Keratinocyte (primary cell): ENCODE measurements around the gene C10orf67. TPM values are rescaled to one million over a fixed set of nuclear protein-coding genes. Genes with fewer than 3 reads are reported as not detected.
"Not testable (repeated sequence)": the region's sequence is repeated elsewhere in the genome, so short reads cannot be mapped to it uniquely, and the experiment has no call there.

Experiments used
- DNase-seq: peaks from one replicate; pipeline ENCODE4 v3.0.0-alpha.2; 2011; ENCODE audit warnings: low read depth, missing footprints, low spot score
- FAIRE-seq: peaks from 2 replicates; lab custom pipeline; 2011; peaks lifted over from hg19 to GRCh38; lab: Jason Lieb, UNC
- H2AFZ ChIP-seq: 2 replicates; pipeline ENCODE4 v1.6.0; 2012; ENCODE audit warnings: low read length, control low read depth, inconsistent platforms; ENCODE audit not compliant: control insufficient read depth
- H3K27ac ChIP-seq: 2 replicates; pipeline ENCODE4 v1.5.1; 2011; ENCODE audit warnings: low read length; ENCODE audit not compliant: control insufficient read depth, insufficient read depth
- H3K27me3 ChIP-seq: 3 replicates; pipeline ENCODE4 v1.6.0; 2011; ENCODE audit warnings: low read length; ENCODE audit not compliant: control insufficient read depth, insufficient read depth; ENCODE audit errors: extremely low read depth
- H3K36me3 ChIP-seq, 2 experiments: 2 replicates in 1 of 2; 3 replicates in 1 of 2; pipeline ENCODE4 v1.5.1; 2011; ENCODE audit warnings: low read length in 2 of 2, mild to moderate bottlenecking in 1 of 2; ENCODE audit not compliant: control insufficient read depth in 2 of 2, insufficient read depth in 2 of 2; ENCODE audit errors: extremely low read depth in 1 of 2
- H3K4me1 ChIP-seq: 3 replicates; pipeline ENCODE4 v1.5.1; 2011; ENCODE audit warnings: low read length; ENCODE audit not compliant: control insufficient read depth, insufficient read depth; ENCODE audit errors: extremely low read depth
- H3K4me2 ChIP-seq: 3 replicates; pipeline ENCODE4 v1.6.0; 2011; ENCODE audit warnings: low read depth, low read length; ENCODE audit not compliant: control insufficient read depth, insufficient read depth; ENCODE audit errors: extremely low read depth
- H3K4me3 ChIP-seq, 3 experiments: fragments of 200-600 bp in 1 of 3; sonication (generic) in 1 of 3; 2 replicates in 2 of 3; 3 replicates in 1 of 3; pipeline ENCODE4 v1.5.1; 2011 to 2016; ENCODE audit warnings: low read length in 3 of 3, mild to moderate bottlenecking in 3 of 3, control low read depth in 2 of 3, inconsistent platforms in 1 of 3, low read depth in 1 of 3, mixed read lengths in 1 of 3, mixed run types in 1 of 3, moderate library complexity in 1 of 3; ENCODE audit not compliant: control insufficient read depth in 2 of 3, insufficient read depth in 2 of 3; ENCODE audit errors: extremely low read depth in 1 of 3
- H3K79me2 ChIP-seq: 2 replicates; pipeline ENCODE4 v1.6.0; 2012; ENCODE audit warnings: low read length; ENCODE audit not compliant: control insufficient read depth, insufficient read depth
- H3K9ac ChIP-seq: 3 replicates; pipeline ENCODE4 v1.6.0; 2011; ENCODE audit warnings: low read length; ENCODE audit not compliant: control insufficient read depth, insufficient read depth; ENCODE audit errors: extremely low read depth
- H3K9me1 ChIP-seq: 3 replicates; pipeline ENCODE4 v1.6.0; 2011; ENCODE audit warnings: low read length; ENCODE audit not compliant: control insufficient read depth, insufficient read depth; ENCODE audit errors: extremely low read depth
- H3K9me3 ChIP-seq: 2 replicates; pipeline ENCODE4 v1.5.1; 2012; ENCODE audit warnings: low read depth, low read length; ENCODE audit not compliant: control insufficient read depth
- H4K20me1 ChIP-seq: 3 replicates; pipeline ENCODE4 v1.6.0; 2011; ENCODE audit warnings: low read length; ENCODE audit not compliant: control insufficient read depth, insufficient read depth; ENCODE audit errors: extremely low read depth
- CTCF ChIP-seq, 3 experiments: IDR thresholded peaks in 1 of 3; conservative IDR thresholded peaks in 1 of 3; optimal IDR thresholded peaks in 1 of 3; 2 replicates in 2 of 3; 3 replicates in 1 of 3; pipeline versions ENCODE3 to v1.5.1; 2011; ENCODE audit warnings: low read length in 3 of 3, mild to moderate bottlenecking in 3 of 3, moderate library complexity in 2 of 3, control low read depth in 1 of 3, inconsistent platforms in 1 of 3; ENCODE audit not compliant: insufficient read depth in 2 of 3; ENCODE audit errors: extremely low read depth in 1 of 3
- EZH2 ChIP-seq: IDR thresholded peaks from one replicate; pipeline ENCODE4 v1.6.1; 2012; ENCODE audit warnings: inconsistent platforms, mild to moderate bottlenecking, low read length, moderate library complexity
- dilution Hi-C: fragments of 300-500 bp; cut with MboI; formaldehyde crosslinking; loops from one replicate; pipeline ENCODE4 v1.7.0; 2020; ENCODE audit warnings: low sequenced_read_pairs; ENCODE audit not compliant: extremely low pct_ligation_motif_present
- polyA plus RNA-seq, 5 experiments: library from polyadenylated mRNA; depleted of rRNA in 3 of 5; stranded (reverse) in 3 of 5; stranded (forward) in 1 of 5; unstranded in 1 of 5; fragments of >200 nt; gene quantifications; 1 replicate in 1 of 5; 2 replicates in 3 of 5; 3 replicates in 1 of 5; pipeline versions ENCODE4 v1.2.1 to v1.2.3, GENCODE V29; 2011 to 2012; ENCODE audit warnings: missing spikeins in 2 of 5, low read depth in 1 of 5, low replicate concordance in 1 of 5

The C10orf67 gene
- polyA plus RNA-seq, 1 donor (not counting 4 experiments of a cell fraction or from before 2014, with no cell fraction given) = 0.26 TPM

GRCh38 chr10:23390809-23391208, 46.2 kb upstream of the C10orf67 start:
- H3K9ac ChIP-seq = no peak overlapping the region
- no peaks in the 10 kb centered on the region for H3K79me2 ChIP-seq
- H4K20me1 ChIP-seq = no peaks in the 10 kb centered on the region
- no peaks in the 10 kb centered on the region for H3K27me3 ChIP-seq
- H3K4me1 ChIP-seq = no peaks in the 10 kb centered on the region
- H3K9me1 ChIP-seq = no peaks in the 10 kb centered on the region
- FAIRE-seq (no peak), DNase-seq (no peak)
- no peaks in the 10 kb centered on the region for H3K9me3 ChIP-seq
- no peak overlapping the region for H3K4me2 ChIP-seq
- no peak overlapping the region for H2AFZ ChIP-seq
- dilution Hi-C loops = no loop called here
- no peak overlapping the region for H3K27ac ChIP-seq
- no peak overlapping the region for H3K4me3 ChIP-seq
- TF ChIP-seq CTCF (optimal IDR thresholded peaks at IDR 0.05 in 1 of 3, IDR thresholded peaks at IDR 0.05 in 1 of 3, conservative IDR thresholded peaks at IDR 0.05 in 1 of 3; ENCODE audit: extremely low read depth in 1 of 3, insufficient read depth in 2 of 3, low read length in 3 of 3) (no peak), EZH2 (no peak)
- no peaks in the 10 kb centered on the region for H3K36me3 ChIP-seq

GRCh38 chr10:23390408-23390807, 45.8 kb upstream of the C10orf67 start:
- H3K27ac ChIP-seq, H3K79me2 ChIP-seq, H3K4me1 ChIP-seq, H2AFZ ChIP-seq, H3K9ac ChIP-seq, H3K4me2 ChIP-seq, H3K9me1 ChIP-seq, DNase-seq, H3K4me3 ChIP-seq, H3K9me3 ChIP-seq, H3K27me3 ChIP-seq, dilution Hi-C loops, H4K20me1 ChIP-seq, H3K36me3 ChIP-seq, FAIRE-seq: not testable (repeated sequence)

- H4K20me1 ChIP-seq, H3K36me3 ChIP-seq, H3K9me1 ChIP-seq, H3K27me3 ChIP-seq, H3K9ac ChIP-seq, H3K4me3 ChIP-seq, FAIRE-seq, H3K27ac ChIP-seq, DNase-seq, H3K4me2 ChIP-seq, H3K9me3 ChIP-seq, H2AFZ ChIP-seq, dilution Hi-C loops, H3K79me2 ChIP-seq: not testable (repeated sequence)
- H3K4me1 ChIP-seq = peaks cover 12% of the 10 kb centered on the region
Measured at GRCh38 chr10:23387516-23387915, 42.9 kb upstream of the C10orf67 start.
